ENCODE data around the gene TMEM54.

TMEM54 gene

GRCh38 chr1:32863881-32864245, 37.3 kb downstream of the TMEM54 start:
- Histone ChIP-seq H3F3A (ENCODE audit: insufficient read depth, low read length) (no peaks in the 10 kb centered on the region; the same call in 1 of the 2 replicates), H4K20me1 (ENCODE audit: insufficient read depth, low read length) (no peaks in the 10 kb centered on the region), H3K27me3 (replicated peaks; ENCODE audit: insufficient read depth, low read length) (no peaks in the 10 kb centered on the region), H3K9me2 (replicated peaks; ENCODE audit: insufficient read depth, low read length) (no peaks in the 10 kb centered on the region), H3K4me3 (ENCODE audit: low read length) (no peak overlapping the region), H3K9ac (ENCODE audit: low read length) (no peak overlapping the region), H3K79me2 (ENCODE audit: low read length) (no peaks in the 10 kb centered on the region), H3K27ac (ENCODE audit: low read length) (no peak overlapping the region), H3K4me1 (ENCODE audit: low read length) (no peaks in the 10 kb centered on the region), H2AFZ (ENCODE audit: low read length) (no peak overlapping the region), H3K9me3 (replicated peaks; ENCODE audit: insufficient read depth, low read length) (no peaks in the 10 kb centered on the region), H3K4me2 (ENCODE audit: low read depth, low read length) (no peak overlapping the region), H3K36me3 (replicated peaks; ENCODE audit: insufficient read depth, low read length) (no peaks in the 10 kb centered on the region)
- TF ChIP-seq CTCF (IDR thresholded peaks at IDR 0.05; ENCODE audit: low read length): no peak
- no peak for TF ChIP-seq EZH2 (optimal IDR thresholded peaks at IDR 0.05; ENCODE audit: low read depth, low read length)
- TF ChIP-seq EZH2phosphoT487 (IDR thresholded peaks at IDR 0.05; ENCODE audit: low read length): no peak
- no peak for DNase-seq

- Histone ChIP-seq H3K27me3 (replicated peaks; ENCODE audit: insufficient read depth, low read length) (no peaks in the 10 kb centered on the region), H3F3A (ENCODE audit: insufficient read depth, low read length) (no peaks in the 10 kb centered on the region; the same call in 1 of the 2 replicates), H3K4me1 (ENCODE audit: low read length) (no peaks in the 10 kb centered on the region), H3K4me3 (ENCODE audit: low read length) (no peak overlapping the region), H3K27ac (ENCODE audit: low read length) (no peak overlapping the region), H3K4me2 (ENCODE audit: low read depth, low read length) (no peak overlapping the region), H4K20me1 (ENCODE audit: insufficient read depth, low read length) (no peaks in the 10 kb centered on the region), H3K36me3 (replicated peaks; ENCODE audit: insufficient read depth, low read length) (no peaks in the 10 kb centered on the region), H3K9ac (ENCODE audit: low read length) (no peak overlapping the region), H3K79me2 (ENCODE audit: low read length) (no peaks in the 10 kb centered on the region), H3K9me3 (replicated peaks; ENCODE audit: insufficient read depth, low read length) (no peaks in the 10 kb centered on the region), H3K9me2 (replicated peaks; ENCODE audit: insufficient read depth, low read length) (no peaks in the 10 kb centered on the region), H2AFZ (ENCODE audit: low read length) (no peak overlapping the region)
- no peak for TF ChIP-seq EZH2phosphoT487 (IDR thresholded peaks at IDR 0.05; ENCODE audit: low read length)
- TF ChIP-seq EZH2 (optimal IDR thresholded peaks at IDR 0.05; ENCODE audit: low read depth, low read length): no peak
- no peak for TF ChIP-seq CTCF (IDR thresholded peaks at IDR 0.05; ENCODE audit: low read length)
- DNase-seq: no peak
Observed at GRCh38 chr1:32863218-32863880, 37.8 kb downstream of the TMEM54 start.

GRCh38 chr1:32861904-32862695, 39.1 kb downstream of the TMEM54 start:
- no peak for TF ChIP-seq CTCF (IDR thresholded peaks at IDR 0.05; ENCODE audit: low read length)
- TF ChIP-seq EZH2 (optimal IDR thresholded peaks at IDR 0.05; ENCODE audit: low read depth, low read length): no peak
- no peak for TF ChIP-seq EZH2phosphoT487 (IDR thresholded peaks at IDR 0.05; ENCODE audit: low read length)
- no peaks in the 10 kb centered on the region for H3K9me3 ChIP-seq (replicated peaks; ENCODE audit: insufficient read depth, low read length)
- no peaks in the 10 kb centered on the region for H3K27me3 ChIP-seq (replicated peaks; ENCODE audit: insufficient read depth, low read length)
- no peaks in the 10 kb centered on the region for H3K36me3 ChIP-seq (replicated peaks; ENCODE audit: insufficient read depth, low read length)
- no peaks in the 10 kb centered on the region; the same call in 1 of the 2 replicates for H3F3A ChIP-seq (ENCODE audit: insufficient read depth, low read length)
- H3K4me1 ChIP-seq (ENCODE audit: low read length): no peaks in the 10 kb centered on the region
- H3K79me2 ChIP-seq (ENCODE audit: low read length): no peaks in the 10 kb centered on the region
- no peaks in the 10 kb centered on the region for H4K20me1 ChIP-seq (ENCODE audit: insufficient read depth, low read length)
- no peak for DNase-seq
- no peak overlapping the region for H3K27ac ChIP-seq (ENCODE audit: low read length)
- no peaks in the 10 kb centered on the region for H3K9me2 ChIP-seq (replicated peaks; ENCODE audit: insufficient read depth, low read length)
- H3K9ac ChIP-seq (ENCODE audit: low read length): no peak overlapping the region
- no peak overlapping the region for H2AFZ ChIP-seq (ENCODE audit: low read length)
- no peak overlapping the region for H3K4me2 ChIP-seq (ENCODE audit: low read depth, low read length)
- no peak overlapping the region for H3K4me3 ChIP-seq (ENCODE audit: low read length)

Data from MM.1S (cell line).